Loucy (cell line): ENCODE results near the gene AMHR2.
A peak's percentile ranks its signal among the peaks of the same experiment; 100 is the strongest.

Experiments used
- H2AFZ ChIP-seq: fragments of 200-600 bp; sonication (generic); 2 replicates; pipeline ENCODE4 v1.6.0; 2016; ENCODE audit warnings: antibody characterized with exemption, mild to moderate bottlenecking, low read length, moderate library complexity
- H3F3A ChIP-seq: fragments of 200-600 bp; 2 replicates; pipeline ENCODE4 v1.6.0; 2016; ENCODE audit warnings: antibody characterized with exemption, low read depth, mild to moderate bottlenecking
- H3K27me3 ChIP-seq: fragments of 200-600 bp; sonication (generic); 2 replicates; pipeline ENCODE4 v1.6.1; 2014; ENCODE audit warnings: low read length, mild to moderate bottlenecking; ENCODE audit not compliant: insufficient read depth, poor library complexity, severe bottlenecking
- H3K36me3 ChIP-seq: fragments of 200-600 bp; sonication (generic); 2 replicates; pipeline ENCODE4 v1.6.1; 2016; ENCODE audit warnings: low read length; ENCODE audit not compliant: insufficient read depth
- H3K4me1 ChIP-seq: fragments of 200-600 bp; sonication (generic); 2 replicates; pipeline ENCODE4 v1.5.1; 2014; ENCODE audit warnings: low read length, mild to moderate bottlenecking; ENCODE audit not compliant: insufficient read depth, poor library complexity, severe bottlenecking
- H3K4me2 ChIP-seq: fragments of 200-600 bp; sonication (generic); 2 replicates; pipeline ENCODE4 v1.6.0; 2014; ENCODE audit warnings: antibody characterized with exemption, low read length, low read depth, mild to moderate bottlenecking; ENCODE audit not compliant: poor library complexity, severe bottlenecking
- H3K4me3 ChIP-seq: fragments of 200-600 bp; sonication (generic); 2 replicates; pipeline ENCODE4 v1.5.1; 2014; ENCODE audit warnings: low read length, mild to moderate bottlenecking, mixed read lengths; ENCODE audit not compliant: poor library complexity, severe bottlenecking
- H3K79me2 ChIP-seq: fragments of 200-600 bp; sonication (generic); 2 replicates; pipeline ENCODE4 v1.6.1; 2014; ENCODE audit warnings: low read length; ENCODE audit not compliant: insufficient read depth
- H3K9ac ChIP-seq: fragments of 200-600 bp; sonication (generic); 2 replicates; pipeline ENCODE4 v1.6.0; 2014; ENCODE audit warnings: mild to moderate bottlenecking, low read depth, low read length, moderate library complexity; ENCODE audit not compliant: poor library complexity, severe bottlenecking
- H3K9me2 ChIP-seq: fragments of 200-600 bp; sonication (generic); replicated peaks from 2 replicates; pipeline ENCODE4 v1.6.1; 2016; ENCODE audit warnings: low read depth, low read length, mixed read lengths
- H3K9me3 ChIP-seq: fragments of 200-600 bp; sonication (generic); 2 replicates; pipeline ENCODE4 v1.6.1; 2014; ENCODE audit warnings: mild to moderate bottlenecking, antibody characterized with exemption, low read length, low read depth; ENCODE audit not compliant: insufficient read depth
- H4K20me1 ChIP-seq: fragments of 200-600 bp; sonication (generic); 2 replicates; pipeline ENCODE4 v1.6.0; 2014; ENCODE audit warnings: antibody characterized with exemption, low read length, mild to moderate bottlenecking; ENCODE audit not compliant: insufficient read depth, poor library complexity, severe bottlenecking
- EZH2phosphoT487 ChIP-seq: fragments of 200-600 bp; IDR thresholded peaks from 2 replicates; pipeline ENCODE4 v1.6.1; 2018; ENCODE audit warnings: antibody characterized with exemption, mild to moderate bottlenecking, moderate library complexity, borderline replicate concordance
- TF ChIP-seq, protein P1 (sequence below): fragments of 200-600 bp; sonication (generic); conservative IDR thresholded peaks from 2 replicates; pipeline ENCODE4 v1.5.1; 2014; ENCODE audit warnings: mild to moderate bottlenecking, antibody characterized with exemption, low read length

The AMHR2 gene

GRCh38 chr12:53388932-53389331, 34.7 kb upstream of the AMHR2 start:
- peak overlapping the region; percentile 65 for H3K9ac ChIP-seq
- no peak for TF ChIP-seq EZH2phosphoT487
- TF ChIP-seq, protein P1, sequence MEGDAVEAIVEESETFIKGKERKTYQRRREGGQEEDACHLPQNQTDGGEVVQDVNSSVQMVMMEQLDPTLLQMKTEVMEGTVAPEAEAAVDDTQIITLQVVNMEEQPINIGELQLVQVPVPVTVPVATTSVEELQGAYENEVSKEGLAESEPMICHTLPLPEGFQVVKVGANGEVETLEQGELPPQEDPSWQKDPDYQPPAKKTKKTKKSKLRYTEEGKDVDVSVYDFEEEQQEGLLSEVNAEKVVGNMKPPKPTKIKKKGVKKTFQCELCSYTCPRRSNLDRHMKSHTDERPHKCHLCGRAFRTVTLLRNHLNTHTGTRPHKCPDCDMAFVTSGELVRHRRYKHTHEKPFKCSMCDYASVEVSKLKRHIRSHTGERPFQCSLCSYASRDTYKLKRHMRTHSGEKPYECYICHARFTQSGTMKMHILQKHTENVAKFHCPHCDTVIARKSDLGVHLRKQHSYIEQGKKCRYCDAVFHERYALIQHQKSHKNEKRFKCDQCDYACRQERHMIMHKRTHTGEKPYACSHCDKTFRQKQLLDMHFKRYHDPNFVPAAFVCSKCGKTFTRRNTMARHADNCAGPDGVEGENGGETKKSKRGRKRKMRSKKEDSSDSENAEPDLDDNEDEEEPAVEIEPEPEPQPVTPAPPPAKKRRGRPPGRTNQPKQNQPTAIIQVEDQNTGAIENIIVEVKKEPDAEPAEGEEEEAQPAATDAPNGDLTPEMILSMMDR = no peak
- peaks cover 11% of the 10 kb centered on the region; the same call in 1 of the 2 replicates for H3K36me3 ChIP-seq
- H3K4me1 ChIP-seq = peaks cover 51% of the 10 kb centered on the region
- no peaks in the 10 kb centered on the region for H3K27me3 ChIP-seq
- H3K79me2 ChIP-seq = peaks cover 96% of the 10 kb centered on the region
- H3K4me3 ChIP-seq = peak overlapping the region; percentile 67
- no peak overlapping the region for H2AFZ ChIP-seq
- H3F3A ChIP-seq = peaks cover 10% of the 10 kb centered on the region; the same call in 1 of the 2 replicates
- no peaks in the 10 kb centered on the region for H3K9me3 ChIP-seq
- peaks cover 61% of the 10 kb centered on the region for H4K20me1 ChIP-seq
- peak overlapping the region; percentile 72 for H3K4me2 ChIP-seq
- no peaks in the 10 kb centered on the region for H3K9me2 ChIP-seq

GRCh38 chr12:53389702-53390101, 34.0 kb upstream of the AMHR2 start:
- Histone ChIP-seq H3K79me2 (peaks cover 96% of the 10 kb centered on the region), H3K9me2 (no peaks in the 10 kb centered on the region), H3K9me3 (no peaks in the 10 kb centered on the region), H3K36me3 (peaks cover 11% of the 10 kb centered on the region; the same call in 1 of the 2 replicates), H2AFZ (no peak overlapping the region), H3K4me3 (peak overlapping the region; percentile 67), H3K4me1 (peaks cover 47% of the 10 kb centered on the region), H3K4me2 (peak overlapping the region; percentile 72), H3K27me3 (no peaks in the 10 kb centered on the region), H4K20me1 (peaks cover 57% of the 10 kb centered on the region), H3K9ac (peak overlapping the region; percentile 42), H3F3A (peaks cover 10% of the 10 kb centered on the region; the same call in 1 of the 2 replicates)
- TF ChIP-seq, protein P1 = no peak
- TF ChIP-seq EZH2phosphoT487 = no peak

- peaks cover 11% of the 10 kb centered on the region; the same call in 1 of the 2 replicates for H3K36me3 ChIP-seq
- no peaks in the 10 kb centered on the region for H3K27me3 ChIP-seq
- no peak overlapping the region for H3K4me3 ChIP-seq
- H2AFZ ChIP-seq = no peak overlapping the region
- no peak overlapping the region for H3K9ac ChIP-seq
- peaks cover 10% of the 10 kb centered on the region; the same call in 1 of the 2 replicates for H3F3A ChIP-seq
- peaks cover 96% of the 10 kb centered on the region for H3K79me2 ChIP-seq
- peak overlapping the region; percentile 72 for H3K4me2 ChIP-seq
- peaks cover 55% of the 10 kb centered on the region for H4K20me1 ChIP-seq
- TF ChIP-seq EZH2phosphoT487 = no peak
- TF ChIP-seq, protein P1 = no peak
- no peaks in the 10 kb centered on the region for H3K9me3 ChIP-seq
- peaks cover 36% of the 10 kb centered on the region for H3K4me1 ChIP-seq
- H3K9me2 ChIP-seq = no peaks in the 10 kb centered on the region
Measured at GRCh38 chr12:53391724-53392123, 31.9 kb upstream of the AMHR2 start.
